ENCODE results near the gene NELL1.
"Not testable (repeated sequence)": the region's sequence is repeated elsewhere in the genome, so short reads cannot be mapped to it uniquely, and the experiment has no call there.

The NELL1 gene

GRCh38 chr11:21133244-21133643, 463.9 kb downstream of the NELL1 start:
- H3K4me3 ChIP-seq (ENCODE audit: low read length), result no peak overlapping the region
- no peak for TF ChIP-seq ZNF274 (IDR thresholded peaks at IDR 0.05; ENCODE audit: low read depth, low read length)

GRCh38 chr11:21133722-21134121, 464.3 kb downstream of the NELL1 start:
- no peak for TF ChIP-seq ZNF274 (IDR thresholded peaks at IDR 0.05; ENCODE audit: low read depth, low read length)
- H3K4me3 ChIP-seq (ENCODE audit: low read length), result no peak overlapping the region

- TF ChIP-seq ZNF274 (IDR thresholded peaks at IDR 0.05; ENCODE audit: low read depth, low read length), result no peak
- H3K4me3 ChIP-seq (ENCODE audit: low read length), result no peak overlapping the region
These were observed 468.4 kb downstream of the NELL1 start for GRCh38 chr11:21137803-21138202.

GRCh38 chr11:21141557-21141956, 472.2 kb downstream of the NELL1 start:
- H3K4me3 ChIP-seq (ENCODE audit: low read length), result not testable (repeated sequence)

- H3K4me3 ChIP-seq (ENCODE audit: low read length), result no peak overlapping the region
- no peak for TF ChIP-seq ZNF274 (IDR thresholded peaks at IDR 0.05; ENCODE audit: low read depth, low read length)
These were observed 472.6 kb downstream of the NELL1 start for GRCh38 chr11:21142007-21142406.

- no peak overlapping the region for H3K4me3 ChIP-seq (ENCODE audit: low read length)
- TF ChIP-seq ZNF274 (IDR thresholded peaks at IDR 0.05; ENCODE audit: low read depth, low read length), result no peak
These were observed 475.1 kb downstream of the NELL1 start for GRCh38 chr11:21144531-21144930.

- TF ChIP-seq ZNF274 (IDR thresholded peaks at IDR 0.05; ENCODE audit: low read depth, low read length), result no peak
- H3K4me3 ChIP-seq (ENCODE audit: low read length), result no peak overlapping the region
These were observed 479.0 kb downstream of the NELL1 start for GRCh38 chr11:21148376-21148775.

GRCh38 chr11:21160140-21160539, 490.8 kb downstream of the NELL1 start:
- no peak for TF ChIP-seq ZNF274 (IDR thresholded peaks at IDR 0.05; ENCODE audit: low read depth, low read length)
- H3K4me3 ChIP-seq (ENCODE audit: low read length), result no peak overlapping the region

- H3K4me3 ChIP-seq (ENCODE audit: low read length), result no peak overlapping the region
- no peak for TF ChIP-seq ZNF274 (IDR thresholded peaks at IDR 0.05; ENCODE audit: low read depth, low read length)
These were observed 500.3 kb downstream of the NELL1 start for GRCh38 chr11:21169639-21170038.

- TF ChIP-seq ZNF274 (IDR thresholded peaks at IDR 0.05; ENCODE audit: low read depth, low read length), result no peak
These were observed 504.1 kb downstream of the NELL1 start for GRCh38 chr11:21173476-21173875.

GRCh38 chr11:21174781-21175180, 505.4 kb downstream of the NELL1 start:
- no peak for TF ChIP-seq ZNF274 (IDR thresholded peaks at IDR 0.05; ENCODE audit: low read depth, low read length)
- H3K4me3 ChIP-seq (ENCODE audit: low read length), result no peak overlapping the region

More at GRCh38 chr11:21173476-21173875, 504.1 kb downstream of the NELL1 start:
- no peak overlapping the region for H3K4me3 ChIP-seq (ENCODE audit: low read length)

- no peak for TF ChIP-seq ZNF274 (IDR thresholded peaks at IDR 0.05; ENCODE audit: low read depth, low read length)
- no peak overlapping the region for H3K4me3 ChIP-seq (ENCODE audit: low read length)
These were observed 508.0 kb downstream of the NELL1 start for GRCh38 chr11:21177379-21177778.

GRCh38 chr11:21179770-21180169, 510.4 kb downstream of the NELL1 start:
- no peak for TF ChIP-seq ZNF274 (IDR thresholded peaks at IDR 0.05; ENCODE audit: low read depth, low read length)
- H3K4me3 ChIP-seq (ENCODE audit: low read length), result no peak overlapping the region

- no peak for TF ChIP-seq ZNF274 (IDR thresholded peaks at IDR 0.05; ENCODE audit: low read depth, low read length)
- H3K4me3 ChIP-seq (ENCODE audit: low read length), result no peak overlapping the region
These were observed 510.8 kb downstream of the NELL1 start for GRCh38 chr11:21180182-21180581.

- H3K4me3 ChIP-seq (ENCODE audit: low read length), result no peak overlapping the region
- TF ChIP-seq ZNF274 (IDR thresholded peaks at IDR 0.05; ENCODE audit: low read depth, low read length), result no peak
These were observed 516.6 kb downstream of the NELL1 start for GRCh38 chr11:21185959-21186358.

- no peak for TF ChIP-seq ZNF274 (IDR thresholded peaks at IDR 0.05; ENCODE audit: low read depth, low read length)
- H3K4me3 ChIP-seq (ENCODE audit: low read length), result no peak overlapping the region
These were observed 520.8 kb downstream of the NELL1 start for GRCh38 chr11:21190181-21190580.
